Cardiac muscle cell (in vitro differentiated cells and primary cell): ENCODE results near the gene DCAF10. TPM values are rescaled to one million over a fixed set of nuclear protein-coding genes. Genes with fewer than 3 reads are reported as not detected.

ENCODE experiments used
- DNase-seq, 2 donors: peaks; one replicate each; pipeline versions ENCODE4 v3.0.0 to v3.0.0-alpha.2; 2010 to 2017; ENCODE audit warnings: low read depth in 1 of 2, low spot score in 1 of 2
- H3K27ac ChIP-seq: fragments of 200-600 bp; sonication (generic); 2 replicates; pipeline ENCODE4 v1.5.1; 2016
- H3K27me3 ChIP-seq: fragments of 200-600 bp; sonication (generic); 2 replicates; pipeline ENCODE4 v1.6.0; 2016; ENCODE audit warnings: control low read depth
- H3K36me3 ChIP-seq: fragments of 200-600 bp; sonication (generic); 2 replicates; pipeline ENCODE4 v1.5.1; 2016; ENCODE audit warnings: control low read depth
- H3K4me1 ChIP-seq: fragments of 200-600 bp; sonication (generic); 2 replicates; pipeline ENCODE4 v1.8.1; 2017; ENCODE audit warnings: low read depth, mild to moderate bottlenecking, mixed run types
- H3K4me3 ChIP-seq: fragments of 200-600 bp; sonication (generic); 2 replicates; pipeline ENCODE4 v1.5.1; 2016; ENCODE audit warnings: mild to moderate bottlenecking
- H3K9me3 ChIP-seq: fragments of 200-600 bp; sonication (generic); 2 replicates; pipeline ENCODE4 v1.5.1; 2017; ENCODE audit warnings: low read depth, mild to moderate bottlenecking, control low read depth
- polyA plus RNA-seq: library from polyadenylated mRNA; unstranded; fragments of >200 nt; fragmentation: Nextera tagmentation; extraction: Ambion mirVana; gene quantifications from 2 replicates; pipeline ENCODE4 v1.2.1, GENCODE V29; 2016
- total RNA-seq: library from RNA; depleted of rRNA; stranded (reverse); fragments of >200 nt; gene quantifications from 2 replicates; pipeline ENCODE4 v1.2.3, GENCODE V29; 2016
- TF ChIP-seq, protein P1 (sequence below): IDR thresholded peaks from 2 replicates; pipeline ENCODE4 v1.5.1; 2012; ENCODE audit warnings: low read depth, mild to moderate bottlenecking, low read length

The DCAF10 gene
- total and polyA plus RNA-seq, 2 experiments from 2014 or later, result 22.9 to 23.1 TPM

DNA sequence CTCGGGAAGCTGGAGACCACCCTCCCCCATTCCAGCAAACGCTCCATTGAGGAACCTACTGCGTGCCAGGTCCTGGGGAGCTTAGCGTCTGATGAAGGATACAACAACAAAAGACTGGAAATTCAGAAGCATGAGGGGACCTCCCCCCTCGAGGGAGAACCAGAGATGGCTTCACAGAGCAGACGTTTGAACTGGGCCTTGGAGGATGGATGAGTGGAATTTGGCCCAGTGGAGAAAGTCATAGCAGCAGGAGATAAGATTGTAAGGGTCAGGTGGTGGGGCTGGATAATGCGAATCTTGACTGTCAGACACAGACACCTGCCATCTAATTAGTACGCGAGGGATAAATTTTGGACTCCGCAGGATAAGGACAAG lies 104.5 kb downstream of the DCAF10 start:
- H3K36me3 ChIP-seq, result no peaks in the 10 kb centered on the region
- no peaks in the 10 kb centered on the region for H3K27me3 ChIP-seq
- peaks cover 16% of the 10 kb centered on the region for H3K4me1 ChIP-seq
- TF ChIP-seq, protein P1, sequence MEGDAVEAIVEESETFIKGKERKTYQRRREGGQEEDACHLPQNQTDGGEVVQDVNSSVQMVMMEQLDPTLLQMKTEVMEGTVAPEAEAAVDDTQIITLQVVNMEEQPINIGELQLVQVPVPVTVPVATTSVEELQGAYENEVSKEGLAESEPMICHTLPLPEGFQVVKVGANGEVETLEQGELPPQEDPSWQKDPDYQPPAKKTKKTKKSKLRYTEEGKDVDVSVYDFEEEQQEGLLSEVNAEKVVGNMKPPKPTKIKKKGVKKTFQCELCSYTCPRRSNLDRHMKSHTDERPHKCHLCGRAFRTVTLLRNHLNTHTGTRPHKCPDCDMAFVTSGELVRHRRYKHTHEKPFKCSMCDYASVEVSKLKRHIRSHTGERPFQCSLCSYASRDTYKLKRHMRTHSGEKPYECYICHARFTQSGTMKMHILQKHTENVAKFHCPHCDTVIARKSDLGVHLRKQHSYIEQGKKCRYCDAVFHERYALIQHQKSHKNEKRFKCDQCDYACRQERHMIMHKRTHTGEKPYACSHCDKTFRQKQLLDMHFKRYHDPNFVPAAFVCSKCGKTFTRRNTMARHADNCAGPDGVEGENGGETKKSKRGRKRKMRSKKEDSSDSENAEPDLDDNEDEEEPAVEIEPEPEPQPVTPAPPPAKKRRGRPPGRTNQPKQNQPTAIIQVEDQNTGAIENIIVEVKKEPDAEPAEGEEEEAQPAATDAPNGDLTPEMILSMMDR, result no peak
- DNase-seq, result no peak
- H3K27ac ChIP-seq, result no peak overlapping the region
- H3K4me3 ChIP-seq, result no peak overlapping the region
- H3K9me3 ChIP-seq, result no peaks in the 10 kb centered on the region

DNA sequence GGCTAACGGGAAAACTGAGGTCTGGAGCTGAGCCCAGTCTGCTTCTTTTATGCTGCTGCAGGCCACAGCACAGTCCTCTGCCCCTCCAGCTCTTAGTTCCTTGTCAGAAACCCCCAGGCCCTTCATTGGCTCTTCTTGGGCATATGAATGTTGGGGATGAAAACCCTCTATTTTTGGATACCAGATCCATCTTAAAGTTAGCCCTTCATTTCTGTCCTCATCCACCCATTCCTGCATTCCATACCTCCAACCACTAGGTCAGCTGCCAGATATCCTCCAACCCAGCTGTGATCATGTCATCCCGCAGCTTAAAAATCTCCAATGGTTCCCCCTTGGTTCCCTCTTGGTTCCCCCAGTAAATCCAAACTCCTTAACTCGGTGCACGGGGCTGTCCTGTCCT lies 105.2 kb downstream of the DCAF10 start:
- H3K4me1 ChIP-seq, result peaks cover 16% of the 10 kb centered on the region
- no peak overlapping the region for H3K4me3 ChIP-seq
- no peaks in the 10 kb centered on the region for H3K9me3 ChIP-seq
- H3K36me3 ChIP-seq, result no peaks in the 10 kb centered on the region
- TF ChIP-seq, protein P1, result no peak
- no peak overlapping the region for H3K27ac ChIP-seq
- H3K27me3 ChIP-seq, result no peaks in the 10 kb centered on the region
- no peak for DNase-seq

DNA sequence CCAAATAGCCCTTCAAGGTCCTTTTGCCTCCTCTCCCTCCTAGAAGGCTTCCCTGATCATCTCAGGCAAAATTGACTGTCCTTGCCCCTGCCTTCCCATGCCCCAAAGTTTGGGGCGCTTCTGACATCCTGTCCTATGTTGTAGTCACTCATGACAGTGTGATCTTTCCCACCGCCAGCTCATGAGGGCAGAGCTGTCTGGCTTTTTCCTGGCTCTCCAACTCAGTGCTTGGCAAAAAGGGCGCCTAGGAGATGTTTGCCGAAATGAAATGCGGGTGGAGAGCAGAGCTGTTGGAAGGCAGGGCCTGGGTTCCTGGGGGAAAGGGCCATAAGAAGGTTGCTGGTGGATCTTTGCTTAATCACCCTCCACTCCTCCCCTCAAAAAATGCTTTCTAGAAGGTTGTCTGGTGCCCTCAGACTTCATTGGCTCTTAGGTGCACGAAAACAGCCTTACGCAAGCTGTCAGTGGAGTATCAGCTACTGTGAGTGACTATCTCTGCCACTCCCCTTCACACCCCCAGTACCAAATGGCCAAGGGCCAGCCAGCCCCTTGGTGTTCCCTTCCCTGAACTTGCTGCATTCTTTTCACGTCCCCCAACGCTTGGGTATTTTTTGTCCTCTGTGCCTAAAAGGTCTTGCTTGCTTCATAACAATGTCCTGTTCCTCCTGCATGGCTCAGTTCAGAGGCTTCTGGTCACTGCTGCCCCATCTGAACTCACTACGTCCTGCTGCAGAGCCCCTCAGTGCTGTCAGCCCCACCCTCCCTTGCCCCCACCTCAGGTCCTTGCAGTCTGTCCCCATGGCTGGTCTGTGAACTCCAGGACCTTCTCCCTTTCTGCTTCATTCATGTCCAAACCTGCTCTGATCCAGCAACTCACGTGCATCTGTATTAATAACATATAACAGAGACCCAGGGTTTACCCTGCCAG lies 106.0 kb downstream of the DCAF10 start:
- H3K27ac ChIP-seq, result no peak overlapping the region
- DNase-seq, result no peak
- TF ChIP-seq, protein P1, result no peak
- H3K4me1 ChIP-seq, result peaks cover 19% of the 10 kb centered on the region
- no peaks in the 10 kb centered on the region for H3K9me3 ChIP-seq
- H3K36me3 ChIP-seq, result no peaks in the 10 kb centered on the region
- no peak overlapping the region for H3K4me3 ChIP-seq
- H3K27me3 ChIP-seq, result no peaks in the 10 kb centered on the region

DNA sequence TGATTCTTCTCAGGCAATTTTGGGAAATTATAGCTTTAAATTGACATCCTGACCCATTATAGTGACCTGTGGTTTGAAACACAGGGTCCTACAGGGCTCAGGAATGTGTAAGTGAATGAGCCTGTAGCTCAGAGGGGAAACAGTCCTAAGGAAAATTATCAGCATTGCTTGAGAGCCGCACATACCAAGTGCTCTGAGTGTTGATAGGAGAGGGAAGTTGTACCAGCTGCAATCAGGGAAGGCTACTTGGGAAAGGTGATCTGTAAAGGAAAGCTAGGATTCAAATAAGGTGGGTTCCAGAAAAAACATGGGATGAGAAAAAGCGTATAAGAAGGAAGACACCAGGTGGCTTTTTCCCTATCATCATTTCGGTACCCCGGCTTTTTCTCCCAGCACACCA lies 107.7 kb downstream of the DCAF10 start:
- H3K9me3 ChIP-seq, result no peaks in the 10 kb centered on the region
- TF ChIP-seq, protein P1, result no peak
- H3K36me3 ChIP-seq, result no peaks in the 10 kb centered on the region
- H3K27ac ChIP-seq, result no peak overlapping the region
- peak; percentile 64 to 73 for DNase-seq
- H3K4me3 ChIP-seq, result no peak overlapping the region
- no peaks in the 10 kb centered on the region for H3K27me3 ChIP-seq
- peaks cover 10% of the 10 kb centered on the region for H3K4me1 ChIP-seq

DNA sequence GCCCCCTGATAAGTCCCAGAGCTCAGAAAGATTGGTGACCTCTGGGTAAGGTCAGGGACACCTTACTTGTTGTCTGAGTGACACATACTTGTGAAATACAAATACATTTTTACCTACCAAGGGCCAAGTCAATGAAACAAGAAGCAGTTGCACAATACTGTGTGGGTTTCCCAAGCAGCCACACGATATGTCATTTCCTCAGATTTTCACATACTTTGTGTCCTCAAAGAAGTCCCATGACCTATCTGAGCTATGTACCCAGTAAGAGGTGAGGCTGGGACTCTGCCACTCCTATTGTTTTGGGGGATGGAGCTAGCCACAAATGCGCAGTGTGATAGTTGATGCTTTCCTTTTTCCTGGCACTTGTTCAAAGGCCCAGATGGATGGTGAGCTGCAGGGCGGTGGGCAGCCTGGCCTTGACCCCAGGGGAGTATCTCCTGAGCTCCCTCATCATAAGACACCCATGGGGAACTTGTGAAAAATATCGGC lies 108.1 kb downstream of the DCAF10 start:
- Histone ChIP-seq H3K9me3 (no peaks in the 10 kb centered on the region), H3K27me3 (no peaks in the 10 kb centered on the region), H3K27ac (no peak overlapping the region), H3K36me3 (no peaks in the 10 kb centered on the region), H3K4me1 (peaks cover 12% of the 10 kb centered on the region), H3K4me3 (no peak overlapping the region)
- TF ChIP-seq, protein P1, result no peak
- DNase-seq, result peak in 1 of 2 donors; percentile 82
